HepG2 (cell line): Measurements from ENCODE around the gene DAZAP1. TPM values are rescaled to one million over a fixed set of nuclear protein-coding genes. Genes with fewer than 3 reads are reported as not detected.

ENCODE experiments used
- DMTF1 ChIP-seq: sonication (generic); formaldehyde crosslinking; IDR thresholded peaks from 2 replicates; pipeline ENCODE4 v1.4.0; 2020; ENCODE audit warnings: mild to moderate bottlenecking, missing genetic modification reagents
- KDM2A ChIP-seq: sonication (generic); formaldehyde crosslinking; IDR thresholded peaks from 2 replicates; pipeline ENCODE4 v1.4.0; 2020; ENCODE audit warnings: low read depth, missing genetic modification reagents, borderline replicate concordance
- MAF1 ChIP-seq: sonication (generic); formaldehyde crosslinking; IDR thresholded peaks from 2 replicates; pipeline ENCODE4 v1.5.0; 2020; ENCODE audit warnings: missing genetic modification reagents, borderline replicate concordance
- RBAK ChIP-seq: sonication (generic); formaldehyde crosslinking; IDR thresholded peaks from 2 replicates; pipeline ENCODE4 v1.5.1; 2020; ENCODE audit warnings: mild to moderate bottlenecking, missing genetic modification reagents
- SAP130 ChIP-seq: IDR thresholded peaks from 2 replicates; pipeline ENCODE4 v1.6.1; 2016; ENCODE audit warnings: low read depth
- ZFAT ChIP-seq: sonication (generic); formaldehyde crosslinking; conservative IDR thresholded peaks from 2 replicates; pipeline ENCODE4 v1.8.1; 2023; ENCODE audit warnings: missing genetic modification reagents, inconsistent platforms
- ZFP1 ChIP-seq: IDR thresholded peaks from 2 replicates; pipeline ENCODE4 v1.6.1; 2016
- ZNF292 ChIP-seq: sonication (generic); formaldehyde crosslinking; IDR thresholded peaks from 2 replicates; pipeline ENCODE4 v1.8.1; 2022; ENCODE audit warnings: mild to moderate bottlenecking, low read depth, missing genetic modification reagents, borderline replicate concordance
- ZNF318 ChIP-seq: sonication (generic); formaldehyde crosslinking; IDR thresholded peaks from 2 replicates; pipeline ENCODE4 v1.4.0; 2020; ENCODE audit warnings: mild to moderate bottlenecking, missing genetic modification reagents
- ZNF772 ChIP-seq: sonication (generic); formaldehyde crosslinking; IDR thresholded peaks from 2 replicates; pipeline ENCODE4 v1.5.0; 2020; ENCODE audit warnings: mild to moderate bottlenecking, missing genetic modification reagents
- ZNF788 ChIP-seq: sonication (generic); formaldehyde crosslinking; IDR thresholded peaks from 2 replicates; pipeline ENCODE4 v1.5.0; 2020; ENCODE audit warnings: mild to moderate bottlenecking, missing genetic modification reagents, borderline replicate concordance
- polyA plus RNA-seq, 8 experiments: library from polyadenylated mRNA; depleted of rRNA in 3 of 8; stranded (reverse) in 7 of 8; unstranded in 1 of 8; fragments of >200 nt; fragmentation: Illumina TruSeq in 4 of 8; extraction: Trizol in 4 of 8; gene quantifications; 2 replicates each; pipeline versions ENCODE4 v1.2.1 to v1.2.3, GENCODE V29; 2011 to 2016; ENCODE audit warnings: low read depth in 4 of 8, missing spikeins in 1 of 8, mixed read lengths in 1 of 8; ENCODE audit not compliant: insufficient read depth in 1 of 8
- total RNA-seq, 5 experiments: library from RNA; depleted of rRNA; stranded (reverse); fragments of >200 nt; fragmentation: Illumina TruSeq; extraction: Trizol; gene quantifications; 2 replicates each; pipeline ENCODE4 v1.2.3, GENCODE V29; 2016; ENCODE audit warnings: low read depth in 1 of 5
- TF ChIP-seq, protein P1 (sequence below): sonication (generic); formaldehyde crosslinking; IDR thresholded peaks from 2 replicates; pipeline ENCODE4 v1.9.0; 2021; ENCODE audit warnings: missing genetic modification reagents, borderline replicate concordance
- TF ChIP-seq, protein P2 (sequence below): sonication (generic); formaldehyde crosslinking; conservative IDR thresholded peaks from 2 replicates; pipeline ENCODE4 v1.8.1; 2023; ENCODE audit warnings: missing genetic modification reagents

The DAZAP1 gene
- total and polyA plus RNA-seq, 2 of the 13 experiments (the other 11 are each of a cell fraction or from before 2014, with no cell fraction given), result 63.3 to 79.2 TPM

GRCh38 chr19:1383312-1384084 lies 23.9 kb upstream of the DAZAP1 start, which contains the start of gene NDUFS7 (continued):
- TF ChIP-seq MAF1 (CRISPR knock-in tag) (peak; percentile 99), ZNF292 (CRISPR knock-in tag) (peak; percentile 68), KDM2A (CRISPR knock-in tag) (peak; percentile 98), ZNF772 (peak; percentile 82; the same call in 1 of the 2 replicates), ZFP1 (CRISPR knock-in tag) (peak; percentile 72; the same call in 1 of the 2 replicates), ZNF788 (CRISPR knock-in tag) (peak; percentile 98), ZNF318 (peak; percentile 96), DMTF1 (CRISPR knock-in tag) (no peak), RBAK (CRISPR knock-in tag) (no peak), ZFAT (CRISPR knock-in tag) (no peak), SAP130 (CRISPR knock-in tag) (peak; percentile 93)
- TF ChIP-seq, protein P1, sequence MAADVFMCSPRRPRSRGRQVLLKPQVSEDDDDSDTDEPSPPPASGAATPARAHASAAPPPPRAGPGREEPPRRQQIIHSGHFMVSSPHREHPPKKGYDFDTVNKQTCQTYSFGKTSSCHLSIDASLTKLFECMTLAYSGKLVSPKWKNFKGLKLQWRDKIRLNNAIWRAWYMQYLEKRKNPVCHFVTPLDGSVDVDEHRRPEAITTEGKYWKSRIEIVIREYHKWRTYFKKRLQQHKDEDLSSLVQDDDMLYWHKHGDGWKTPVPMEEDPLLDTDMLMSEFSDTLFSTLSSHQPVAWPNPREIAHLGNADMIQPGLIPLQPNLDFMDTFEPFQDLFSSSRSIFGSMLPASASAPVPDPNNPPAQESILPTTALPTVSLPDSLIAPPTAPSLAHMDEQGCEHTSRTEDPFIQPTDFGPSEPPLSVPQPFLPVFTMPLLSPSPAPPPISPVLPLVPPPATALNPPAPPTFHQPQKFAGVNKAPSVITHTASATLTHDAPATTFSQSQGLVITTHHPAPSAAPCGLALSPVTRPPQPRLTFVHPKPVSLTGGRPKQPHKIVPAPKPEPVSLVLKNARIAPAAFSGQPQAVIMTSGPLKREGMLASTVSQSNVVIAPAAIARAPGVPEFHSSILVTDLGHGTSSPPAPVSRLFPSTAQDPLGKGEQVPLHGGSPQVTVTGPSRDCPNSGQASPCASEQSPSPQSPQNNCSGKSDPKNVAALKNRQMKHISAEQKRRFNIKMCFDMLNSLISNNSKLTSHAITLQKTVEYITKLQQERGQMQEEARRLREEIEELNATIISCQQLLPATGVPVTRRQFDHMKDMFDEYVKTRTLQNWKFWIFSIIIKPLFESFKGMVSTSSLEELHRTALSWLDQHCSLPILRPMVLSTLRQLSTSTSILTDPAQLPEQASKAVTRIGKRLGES (CRISPR knock-in tag), result no peak; the same call in 1 of the 2 replicates
- TF ChIP-seq, protein P2, sequence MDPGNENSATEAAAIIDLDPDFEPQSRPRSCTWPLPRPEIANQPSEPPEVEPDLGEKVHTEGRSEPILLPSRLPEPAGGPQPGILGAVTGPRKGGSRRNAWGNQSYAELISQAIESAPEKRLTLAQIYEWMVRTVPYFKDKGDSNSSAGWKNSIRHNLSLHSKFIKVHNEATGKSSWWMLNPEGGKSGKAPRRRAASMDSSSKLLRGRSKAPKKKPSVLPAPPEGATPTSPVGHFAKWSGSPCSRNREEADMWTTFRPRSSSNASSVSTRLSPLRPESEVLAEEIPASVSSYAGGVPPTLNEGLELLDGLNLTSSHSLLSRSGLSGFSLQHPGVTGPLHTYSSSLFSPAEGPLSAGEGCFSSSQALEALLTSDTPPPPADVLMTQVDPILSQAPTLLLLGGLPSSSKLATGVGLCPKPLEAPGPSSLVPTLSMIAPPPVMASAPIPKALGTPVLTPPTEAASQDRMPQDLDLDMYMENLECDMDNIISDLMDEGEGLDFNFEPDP (CRISPR knock-in tag), result no peak
